H1 (cell line): ENCODE data around the gene LTA. TPM values are rescaled to one million over a fixed set of nuclear protein-coding genes. Genes with fewer than 3 reads are reported as not detected.

Experiments used
- CTCF ChIA-PET: fragments of 300-600 bp; sonication (Branson Sonifier 250); formaldehyde crosslinking; loops from one replicate; lab custom pipeline; 2021; ENCODE audit not compliant: partially characterized antibody; lab: Charles Lee
- POLR2A ChIA-PET: fragments of 300-600 bp; sonication (Branson Sonifier 250); formaldehyde crosslinking; loops from one replicate; lab custom pipeline; 2021; ENCODE audit warnings: inconsistent platforms; ENCODE audit not compliant: partially characterized antibody; lab: Charles Lee
- DNase-seq, 2 experiments: peaks; one replicate each; pipeline versions ENCODE4 v3.0.0 to v3.0.0-alpha.2; 2010 to 2022; ENCODE audit warnings: low spot score in 2 of 2, low read depth in 1 of 2, mixed read lengths in 1 of 2
- FAIRE-seq: peaks from 2 replicates; lab custom pipeline; 2011; peaks lifted over from hg19 to GRCh38; lab: Jason Lieb, UNC
- H2AFZ ChIP-seq: 2 replicates; pipeline ENCODE4 v1.8.1; 2012; ENCODE audit warnings: low read length, inconsistent platforms
- H2AK5ac ChIP-seq: 2 replicates; pipeline ENCODE4 v1.6.1; 2013; ENCODE audit warnings: low read depth, low read length
- H2BK120ac ChIP-seq: replicated peaks from 2 replicates; pipeline ENCODE3; 2013; ENCODE audit warnings: low read depth, low read length, inconsistent platforms
- H2BK12ac ChIP-seq: 2 replicates; pipeline ENCODE4 v1.6.1; 2013; ENCODE audit warnings: low read depth, low read length
- H2BK15ac ChIP-seq: 2 replicates; pipeline ENCODE4 v1.6.1; 2013; ENCODE audit warnings: low read length
- H2BK20ac ChIP-seq: 2 replicates; pipeline ENCODE4 v1.6.1; 2013; ENCODE audit warnings: low read length
- H2BK5ac ChIP-seq: 2 replicates; pipeline ENCODE4 v1.6.1; 2013; ENCODE audit warnings: low read depth, low read length
- H3K14ac ChIP-seq: 2 replicates; pipeline ENCODE4 v1.6.1; 2013; ENCODE audit warnings: inconsistent platforms; ENCODE audit not compliant: insufficient read length
- H3K18ac ChIP-seq: 2 replicates; pipeline ENCODE4 v1.6.1; 2013; ENCODE audit warnings: low read length; ENCODE audit errors: extremely low read depth
- H3K23ac ChIP-seq: 2 replicates; pipeline ENCODE4 v1.6.1; 2013; ENCODE audit warnings: inconsistent platforms; ENCODE audit not compliant: insufficient read length
- H3K23me2 ChIP-seq: 2 replicates; pipeline ENCODE4 v1.6.1; 2013; ENCODE audit warnings: low read depth, low read length
- H3K27ac ChIP-seq: 2 replicates; pipeline ENCODE4 v1.6.1; 2011; ENCODE audit warnings: low read depth, low read length, inconsistent platforms
- H3K27me3 ChIP-seq, 4 experiments: replicated peaks in 1 of 4; 1 replicate in 1 of 4; 2 replicates in 3 of 4; pipeline versions ENCODE4 v1.6.1 to v1.8.1; 2011 to 2013; ENCODE audit warnings: low read length in 3 of 4, mild to moderate bottlenecking in 3 of 4, inconsistent platforms in 2 of 4, mixed read lengths in 2 of 4, moderate library complexity in 1 of 4; ENCODE audit not compliant: control insufficient read depth in 3 of 4, insufficient read depth in 3 of 4; ENCODE audit errors: extremely low read depth in 1 of 4
- H3K36me3 ChIP-seq, 4 experiments: 2 replicates each; pipeline versions ENCODE4 v1.6.1 to v1.8.1; 2011 to 2013; ENCODE audit warnings: mild to moderate bottlenecking in 4 of 4, low read length in 3 of 4, moderate library complexity in 2 of 4, control low read depth in 1 of 4, inconsistent platforms in 1 of 4; ENCODE audit not compliant: insufficient read depth in 4 of 4, control insufficient read depth in 2 of 4
- H3K4ac ChIP-seq: replicated peaks from 2 replicates; pipeline ENCODE3; 2013; ENCODE audit warnings: low read length, low read depth, mixed read lengths, inconsistent platforms; ENCODE audit not compliant: insufficient read length
- H3K4me1 ChIP-seq, 4 experiments: replicated peaks in 1 of 4; 1 replicate in 1 of 4; 2 replicates in 3 of 4; pipeline versions ENCODE4 v1.6.1 to v1.8.1; 2011 to 2013; ENCODE audit warnings: low read length in 3 of 4, inconsistent platforms in 2 of 4, mixed read lengths in 1 of 4; ENCODE audit not compliant: insufficient read depth in 4 of 4, control insufficient read depth in 3 of 4
- H3K4me2 ChIP-seq, 2 experiments: 2 replicates each; pipeline versions ENCODE4 v1.6.1 to v1.8.1; 2011 to 2013; ENCODE audit warnings: low read depth in 2 of 2, low read length in 2 of 2, control low read depth in 1 of 2, inconsistent platforms in 1 of 2, mild to moderate bottlenecking in 1 of 2; ENCODE audit not compliant: insufficient read depth in 1 of 2
- H3K4me3 ChIP-seq, 4 experiments: fragments of 200-600, 300-600 bp in 1 of 4; sonication (generic), shearing (Covaris generic), sonication (Bioruptor Twin) in 1 of 4; 2 replicates each; pipeline versions ENCODE4 v1.5.1 to v1.8.1; 2011 to 2016; ENCODE audit warnings: low read length in 4 of 4, low read depth in 3 of 4, control low read depth in 2 of 4, inconsistent platforms in 2 of 4, mild to moderate bottlenecking in 2 of 4, mixed read lengths in 1 of 4, moderate library complexity in 1 of 4; ENCODE audit not compliant: insufficient read depth in 2 of 4; ENCODE audit errors: extremely low read depth in 1 of 4
- H3K56ac ChIP-seq: replicated peaks from 2 replicates; pipeline ENCODE3; 2013; ENCODE audit warnings: low read depth, mild to moderate bottlenecking, mixed read lengths, low read length, inconsistent platforms; ENCODE audit not compliant: insufficient read length
- H3K79me1 ChIP-seq: 2 replicates; pipeline ENCODE4 v1.6.1; 2013; ENCODE audit warnings: low read depth, low read length, control low read depth
- H3K79me2 ChIP-seq, 2 experiments: 2 replicates each; pipeline versions ENCODE4 v1.6.1 to v1.8.1; 2012 to 2013; ENCODE audit warnings: low read length in 2 of 2, mild to moderate bottlenecking in 2 of 2, inconsistent platforms in 1 of 2; ENCODE audit not compliant: insufficient read depth in 2 of 2, control insufficient read depth in 1 of 2
- H3K9ac ChIP-seq, 4 experiments: replicated peaks in 1 of 4; 1 replicate in 1 of 4; 2 replicates in 3 of 4; pipeline versions ENCODE4 v1.6.1 to v1.8.1; 2011 to 2013; ENCODE audit warnings: low read depth in 3 of 4, low read length in 3 of 4, control low read depth in 2 of 4, mild to moderate bottlenecking in 2 of 4, moderate library complexity in 2 of 4, inconsistent platforms in 1 of 4; ENCODE audit errors: extremely low read depth in 1 of 4
- H3K9me3 ChIP-seq, 2 experiments: 2 replicates each; pipeline versions ENCODE4 v1.6.1 to v1.8.1; 2012 to 2013; ENCODE audit warnings: mild to moderate bottlenecking in 2 of 2, moderate library complexity in 2 of 2, control low read depth in 1 of 2, inconsistent platforms in 1 of 2, low read depth in 1 of 2, low read length in 1 of 2, mixed read lengths in 1 of 2; ENCODE audit not compliant: insufficient read depth in 2 of 2
- H4K20me1 ChIP-seq, 2 experiments: replicated peaks in 1 of 2; 2 replicates each; pipeline versions ENCODE3 to v1.8.1; 2011 to 2013; ENCODE audit warnings: inconsistent platforms in 2 of 2, low read length in 2 of 2, mild to moderate bottlenecking in 1 of 2; ENCODE audit not compliant: insufficient read depth in 2 of 2, control insufficient read depth in 1 of 2
- H4K5ac ChIP-seq: 2 replicates; pipeline ENCODE4 v1.6.1; 2013; ENCODE audit warnings: low read length, low read depth, mixed read lengths, inconsistent platforms; ENCODE audit not compliant: insufficient read length
- H4K8ac ChIP-seq: 2 replicates; pipeline ENCODE4 v1.8.0; 2013; ENCODE audit warnings: mild to moderate bottlenecking, moderate library complexity, low read length, inconsistent platforms; ENCODE audit not compliant: insufficient read depth; ENCODE audit errors: extremely low read depth
- H4K91ac ChIP-seq: replicated peaks from 2 replicates; pipeline ENCODE3; 2013; ENCODE audit warnings: low read length, mixed read lengths, inconsistent platforms; ENCODE audit not compliant: insufficient read length
- CEBPB ChIP-seq: IDR thresholded peaks from 2 replicates; pipeline ENCODE4 v1.6.1; 2012; ENCODE audit warnings: low read depth, low read length
- SAP30 ChIP-seq: fragments of 300-600 bp; sonication (generic); IDR thresholded peaks from 2 replicates; pipeline ENCODE4 v1.7.1; 2012; ENCODE audit warnings: low read length, moderate library complexity, mild to moderate bottlenecking, inconsistent platforms; ENCODE audit not compliant: insufficient read depth, insufficient replicate concordance
- SUZ12 ChIP-seq: fragments of 200-600 bp; sonication (generic); IDR thresholded peaks from 2 replicates; pipeline ENCODE4 v1.6.1; 2012; ENCODE audit warnings: mild to moderate bottlenecking, inconsistent platforms, low read length, moderate library complexity, mixed read lengths
- WGBS, 2 experiments: shearing (Covaris generic) in 1 of 2; methylation state at CpG; one replicate each; pipeline versions ENCODE4 v1.1.6 to v1.1.7; 2013 to 2015; ENCODE audit warnings: low lambda C conversion rate in 2 of 2, mixed read lengths in 2 of 2, inconsistent platforms in 1 of 2, low coverage in 1 of 2, missing lambda C conversion rate in 1 of 2; ENCODE audit not compliant: insufficient replicate concordance in 2 of 2, insufficient coverage in 1 of 2, insufficient read length in 1 of 2; ENCODE audit errors: extremely low coverage in 1 of 2, missing lambda C conversion rate in 1 of 2; 5-methylcytosine and 5-hydroxymethylcytosine counted together
- polyA plus RNA-seq, 7 experiments: library from polyadenylated mRNA; depleted of rRNA in 3 of 7; stranded (reverse) in 5 of 7; unstranded in 2 of 7; fragments of >200 nt in 5 of 7; fragments of 200-250 nt in 2 of 7; gene quantifications; 1 replicate in 5 of 7; 2 replicates in 1 of 7; 4 replicates in 1 of 7; pipeline versions ENCODE4 v1.2.1 to v1.2.3, GENCODE V29; 2011 to 2013; ENCODE audit warnings: missing spikeins in 2 of 7, mixed read lengths in 2 of 7
- total RNA-seq: library from RNA; stranded (reverse); fragmentation: NEBNext Ultra II Directional; extraction: Animal tissue kit (Norgen Biotek cat#: 25700); gene quantifications from 2 replicates; pipeline ENCODE4 v1.2.1, GENCODE V29; 2021

Gene LTA
- total and polyA plus RNA-seq, 2 of the 8 experiments (the other 6 are each of a cell fraction or from before 2014, with no cell fraction given): not detected

- Histone ChIP-seq H4K5ac (no peak overlapping the region), H3K23ac (no peak overlapping the region), H4K8ac (peak overlapping the region; percentile 58; the same call in 1 of the 2 replicates), H3K27ac (no peak overlapping the region), H2BK12ac (peak overlapping the region; percentile 60; the same call in 1 of the 2 replicates), H3K4ac (no peak overlapping the region), H2BK120ac (no peak overlapping the region), H3K4me1 (peaks cover 0 to 6% (median 6%) of the 10 kb centered on the region in 4 experiments; a peak in 6 of 7 replicates), H2AFZ (peak overlapping the region; percentile 94; the same call in 1 of the 2 replicates), H3K79me1 (no peaks in the 10 kb centered on the region), H2AK5ac (no peak overlapping the region), H3K79me2 (no peaks in the 10 kb centered on the region), H4K91ac (peak overlapping the region; percentile 61), H2BK15ac (peak overlapping the region; percentile 31; the same call in 1 of the 2 replicates), H3K4me2 (peak overlapping the region; percentile 62 to 84), H4K20me1 (no peaks in the 10 kb centered on the region), H3K36me3 (no peaks in the 10 kb centered on the region), H3K23me2 (peaks cover 9% of the 10 kb centered on the region; the same call in 1 of the 2 replicates), H3K56ac (no peak overlapping the region), H3K18ac (peak overlapping the region; percentile 93), H3K14ac (no peak overlapping the region), H3K27me3 (peaks cover 0 to 8% (median 7%) of the 10 kb centered on the region in 4 experiments; a peak in 5 of 7 replicates), H2BK20ac (no peak overlapping the region), H3K9ac (0 out of 7 replicates have a peak overlapping the region, but pooled peaks of 2 of the 4 experiments have one; percentile 0 to 14), H3K4me3 (peak overlapping the region; percentile 54 to 89 (median 80)), H3K9me3 (no peaks in the 10 kb centered on the region), H2BK5ac (peak overlapping the region; percentile 75; the same call in 1 of the 2 replicates)
- TF ChIP-seq CEBPB (peak; percentile 72), SAP30 (no peak), SUZ12 (0 out of 2 replicates have a peak, but pooled peaks have one; percentile 20)
- DNase-seq: no peak
- FAIRE-seq: no peak
- 61% methylated on average over 10 of the region's 11 CpGs; no CpG with 5 or more reads in 1 of the 2 experiments for WGBS, 2 experiments
- POLR2A ChIA-PET: interaction anchor here (0.7 to 12.2 kb wide), 15 partner anchors 9 to 138 kb away, joined by 3 to 110 read pairs (median 4); partner anchors contain the start of genes ATP6V1G2, C6orf47 and DDX39B
- CTCF ChIA-PET: interaction anchor here (0.6 to 19.2 kb wide), 15 partner anchors 11 to 279 kb away, joined by 3 to 640 read pairs (median 6); partner anchors contain the start of genes ATP6V1G2, DDX39B, LST1 and LTB
Measured at GRCh38 chr6:31580438-31580740, 8.3 kb downstream of the LTA start.
